ENCODE results near the gene DLX4. TPM values are rescaled to one million over a fixed set of nuclear protein-coding genes. Genes with fewer than 3 reads are reported as not detected.
A peak's percentile ranks its signal among the peaks of the same experiment; 100 is the strongest.

Gene DLX4
- total and polyA plus RNA-seq, 10 of the 15 experiments (the other 5 are each of a cell fraction or from before 2014, with no cell fraction given) = 0.05 to 0.29 (median 0.15) TPM

- H3K9ac ChIP-seq (ENCODE audit: control insufficient read depth, insufficient read depth, low read length) = no peak overlapping the region
- no peaks in the 10 kb centered on the region for H3K9me3 ChIP-seq (replicated peaks; ENCODE audit: control insufficient read depth, insufficient read depth, low read length)
- ATAC-seq = no peak
- FAIRE-seq = no peak
- no peak overlapping the region for H3K4me3 ChIP-seq
- no peak overlapping the region for H3K27ac ChIP-seq (ENCODE audit: control insufficient read depth, insufficient read depth)
- no peaks in the 10 kb centered on the region for H4K20me1 ChIP-seq (ENCODE audit: control insufficient read depth, insufficient read depth)
- no peaks in the 10 kb centered on the region for H3K4me1 ChIP-seq (ENCODE audit: control insufficient read depth, insufficient read depth, low read length)
- no peaks in the 10 kb centered on the region for H3K79me2 ChIP-seq (ENCODE audit: control insufficient read depth, insufficient read depth, low read length)
- ChIA-PET RAD21 (ENCODE audit: unreplicated experiment) (no interaction called here), POLR2A (no interaction called here), SMC1A (ENCODE audit: uncharacterized antibody, unreplicated experiment) (no interaction called here), CTCF (interaction anchor here (4.8 kb wide), 1 partner anchor 17 kb away, joined by 28 read pairs; no protein-coding TSS in a partner anchor)
- TF ChIP-seq CHD2 (IDR thresholded peaks at IDR 0.05; ENCODE audit: borderline replicate concordance, low read depth, low read length) = no peak
- no peak for TF ChIP-seq MEF2A (IDR thresholded peaks at IDR 0.05; ENCODE audit: insufficient read depth, low read depth, low read length)
- TF ChIP-seq ETV6 (conservative IDR thresholded peaks at IDR 0.05 in 1 of 2, IDR thresholded peaks at IDR 0.05 in 1 of 2; ENCODE audit: borderline replicate concordance in 1 of 2, low read depth in 1 of 2) = no peak
- no peak for TF ChIP-seq IRF4 (IDR thresholded peaks at IDR 0.05; ENCODE audit: low read depth, low read length)
- peak; percentile 50 for TF ChIP-seq USF1 (IDR thresholded peaks at IDR 0.05; ENCODE audit: borderline replicate concordance, extremely low read length, insufficient read depth, low read depth, low read length)
- TF ChIP-seq FOXM1 (IDR thresholded peaks at IDR 0.05; ENCODE audit: low read depth, low read length) = no peak
- TF ChIP-seq CEBPZ (IDR thresholded peaks at IDR 0.05; ENCODE audit: low read depth, low read length) = no peak
- TF ChIP-seq CBX5 (IDR thresholded peaks at IDR 0.05; ENCODE audit: low read depth) = no peak
- TF ChIP-seq SMAD1 (IDR thresholded peaks at IDR 0.05; ENCODE audit: low read depth, partially characterized antibody) = no peak
- intact Hi-C loops (cut with micrococcal nuclease; ENCODE audit: unreplicated experiment) = no loop called here
- in situ Hi-C loops (cut with MboI) = no loop called here
- H2AFZ ChIP-seq (ENCODE audit: control insufficient read depth, low read depth, low read length) = no peak overlapping the region
- no TSS peak for BruUV-seq (replicated peaks)
- no peak overlapping the region for H3K4me2 ChIP-seq (ENCODE audit: control insufficient read depth, insufficient read depth)
- no peak for DNase-seq (ENCODE audit: low read depth, low spot score)
- H3K27me3 ChIP-seq (replicated peaks in 1 of 2; ENCODE audit: control insufficient read depth in 2 of 2, insufficient read depth in 2 of 2, low read length in 1 of 2) = peaks cover 0 to 6% of the 10 kb centered on the region in 2 experiments; a peak in 3 of 4 replicates
- no peaks in the 10 kb centered on the region for H3K36me3 ChIP-seq (ENCODE audit: control insufficient read depth in 2 of 2, insufficient read depth in 2 of 2, low read length in 1 of 2)
- WGBS (ENCODE audit: insufficient coverage, insufficient replicate concordance, low lambda C conversion rate, missing lambda C conversion rate) = 6% methylated on average over 7 of the region's 7 CpGs
Observed at GRCh38 chr17:49980703-49981197, 11.8 kb downstream of the DLX4 start.
